Measurements from ENCODE around the gene TMEM97.

DNA sequence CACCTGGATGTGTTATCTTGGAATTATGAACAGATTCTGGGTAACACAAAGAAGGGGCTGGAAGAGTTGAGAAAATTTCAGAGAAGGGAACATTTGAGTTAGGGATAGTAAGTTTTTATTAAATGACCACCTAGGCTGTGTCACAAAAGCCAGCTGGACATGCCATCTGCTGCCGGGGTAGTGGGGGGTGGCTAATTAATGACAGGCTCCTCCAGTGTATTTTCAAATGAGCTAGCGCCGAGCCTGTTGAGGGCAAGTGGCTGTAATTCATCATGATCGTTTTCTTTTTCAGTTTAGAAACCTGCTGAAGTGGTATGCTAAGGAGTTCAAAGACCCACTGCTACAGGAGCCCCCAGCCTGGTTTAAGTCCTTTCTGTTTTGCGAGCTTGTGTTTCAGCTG lies 6.2 kb downstream of the TMEM97 start:
- TF ChIP-seq POLR2AphosphoS5 (IDR thresholded peaks at IDR 0.05; ENCODE audit: borderline replicate concordance, low read depth, low read length) (no peak), EZH2 (IDR thresholded peaks at IDR 0.05) (no peak), FOXP2 (optimal IDR thresholded peaks at IDR 0.05; ENCODE audit: control extremely low read depth, extremely low read length, insufficient read depth) (no peak)

Measured in SK-N-MC (cell line).